Ovary (tissue), 9 donors: ENCODE measurements around the gene SUSD3. TPM values are rescaled to one million over a fixed set of nuclear protein-coding genes. Genes with fewer than 3 reads are reported as not detected.

Experiments
- DNase-seq, 5 donors: peaks; one replicate each; pipeline ENCODE4 v3.0.0-alpha.2; 2019 to 2020
- H3K27ac ChIP-seq, 2 donors: fragments of 200-600 bp; one replicate each; pipeline versions ENCODE4 v1.5.1 to v1.8.0; 2019 to 2022
- H3K27me3 ChIP-seq: fragments of 200-600 bp; one replicate; pipeline ENCODE4 v1.8.0; 2022
- H3K36me3 ChIP-seq: fragments of 200-600 bp; sonication (generic); one replicate; pipeline ENCODE4 v1.5.1; 2019
- H3K4me1 ChIP-seq: one replicate; pipeline ENCODE4 v1.8.1; 2013; ENCODE audit warnings: mild to moderate bottlenecking, moderate library complexity; ENCODE audit not compliant: insufficient read depth
- H3K4me3 ChIP-seq: fragments of 200-600 bp; sonication (generic); one replicate; pipeline ENCODE4 v1.5.1; 2017
- H3K9me3 ChIP-seq, 2 donors: fragments of 200-600 bp in 1 of 2; sonication (generic) in 1 of 2; one replicate each; pipeline versions ENCODE4 v1.5.1 to v1.8.1; 2013 to 2019; ENCODE audit warnings: mild to moderate bottlenecking in 1 of 2, moderate library complexity in 1 of 2
- EP300 ChIP-seq: sonication (generic); formaldehyde crosslinking; IDR thresholded peaks from one replicate; pipeline ENCODE4 v1.6.1; 2017; ENCODE audit warnings: antibody characterized with exemption
- POLR2A ChIP-seq: fragments of 450-650 bp; IDR thresholded peaks from one replicate; pipeline ENCODE4 v1.6.1; 2017; ENCODE audit warnings: antibody characterized with exemption, mild to moderate bottlenecking, moderate library complexity
- WGBS, 3 donors: extraction: QIAGEN DNeasy Blood & Tissue Kit in 1 of 3; methylation state at CpG; one replicate each; pipeline versions ENCODE4 v1.1.5 to v1.1.7; 2013 to 2017; 5-methylcytosine and 5-hydroxymethylcytosine counted together
- intact Hi-C, 4 donors: fragments of 100-400 bp; cut with DNase I; formaldehyde crosslinking; loops; one replicate each; pipeline versions ENCODE4 v1.11.0 to v1.15.1; 2022 to 2023
- polyA plus RNA-seq, 2 donors: library from polyadenylated mRNA; stranded (reverse); fragments of 200-250 nt in 1 of 2; fragments of 350-450 nt in 1 of 2; fragmentation: Illumina TruSeq in 1 of 2; extraction: RNeasy Lipid Tissue Mini Kit (QIAGEN cat#74804) in 1 of 2; gene quantifications; one replicate each; pipeline ENCODE4 v1.2.3, GENCODE V29; 2013 to 2014
- total RNA-seq, 7 donors: library from RNA; depleted of rRNA in 2 of 7; stranded (reverse); fragments of >200 nt in 2 of 7; fragmentation: NEBNext Ultra II Directional in 3 of 7; extraction: Animal tissue kit (Norgen Biotek cat#: 25700) in 3 of 7; gene quantifications; one replicate each; pipeline versions ENCODE4 v1.1.0 to v1.2.4, GENCODE V29; 2016 to 2023
- TF ChIP-seq, protein P1 (sequence below), 3 donors: fragments of 450-650 bp in 2 of 3; fragments of 200-600 bp in 1 of 3; IDR thresholded peaks; one replicate each; pipeline versions ENCODE4 v1.5.1 to v1.8.0; 2016 to 2022; ENCODE audit warnings: antibody characterized with exemption in 3 of 3, mild to moderate bottlenecking in 1 of 3
- donor health status: DM: no; HTN: no; CAD: no; lungs with moderate emphysema.
- donor health status: DM: no; HTN: no; CAD: no.
- donor health status: Bipolar disorder and iron deficiency.
- donor health status: DM: yes; HTN: yes; CAD: no.
- donor health status: DM: no; HTN: no; CAD: no.
- donor health status: DM: yes; HTN: yes; CAD: no.

The SUSD3 gene
- total and polyA plus RNA-seq, 9 donors, result 9.6 to 66.1 (median 42.4) TPM

- Histone ChIP-seq H3K36me3 (no peaks in the 10 kb centered on the region), H3K9me3 (no peaks in the 10 kb centered on the region), H3K4me3 (no peak overlapping the region), H3K27ac (peak overlapping the region in 1 of 2 donors; percentile 57), H3K27me3 (no peaks in the 10 kb centered on the region), H3K4me1 (peaks cover 14% of the 10 kb centered on the region)
- TF ChIP-seq, protein P1, sequence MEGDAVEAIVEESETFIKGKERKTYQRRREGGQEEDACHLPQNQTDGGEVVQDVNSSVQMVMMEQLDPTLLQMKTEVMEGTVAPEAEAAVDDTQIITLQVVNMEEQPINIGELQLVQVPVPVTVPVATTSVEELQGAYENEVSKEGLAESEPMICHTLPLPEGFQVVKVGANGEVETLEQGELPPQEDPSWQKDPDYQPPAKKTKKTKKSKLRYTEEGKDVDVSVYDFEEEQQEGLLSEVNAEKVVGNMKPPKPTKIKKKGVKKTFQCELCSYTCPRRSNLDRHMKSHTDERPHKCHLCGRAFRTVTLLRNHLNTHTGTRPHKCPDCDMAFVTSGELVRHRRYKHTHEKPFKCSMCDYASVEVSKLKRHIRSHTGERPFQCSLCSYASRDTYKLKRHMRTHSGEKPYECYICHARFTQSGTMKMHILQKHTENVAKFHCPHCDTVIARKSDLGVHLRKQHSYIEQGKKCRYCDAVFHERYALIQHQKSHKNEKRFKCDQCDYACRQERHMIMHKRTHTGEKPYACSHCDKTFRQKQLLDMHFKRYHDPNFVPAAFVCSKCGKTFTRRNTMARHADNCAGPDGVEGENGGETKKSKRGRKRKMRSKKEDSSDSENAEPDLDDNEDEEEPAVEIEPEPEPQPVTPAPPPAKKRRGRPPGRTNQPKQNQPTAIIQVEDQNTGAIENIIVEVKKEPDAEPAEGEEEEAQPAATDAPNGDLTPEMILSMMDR (IDR thresholded peaks at IDR 0.05), result no peak
- TF ChIP-seq EP300, result no peak
- TF ChIP-seq POLR2A, result no peak
- intact Hi-C loops, result no loop called here
- WGBS, 3 donors, result 58 to 78% (median 75%) methylated on average over 12 of the region's 12 CpGs
- DNase-seq, result no peak
Observed at GRCh38 chr9:93032545-93032944, 26.0 kb upstream of the SUSD3 start.

GRCh38 chr9:93033531-93033930 is 25.0 kb upstream of the SUSD3 start:
- Histone ChIP-seq H3K4me3 (no peak overlapping the region), H3K4me1 (peaks cover 14% of the 10 kb centered on the region), H3K36me3 (no peaks in the 10 kb centered on the region), H3K27ac (peak overlapping the region in 1 of 2 donors; percentile 57), H3K27me3 (no peaks in the 10 kb centered on the region), H3K9me3 (no peaks in the 10 kb centered on the region)
- 2 to 16% (median 6%) methylated on average over 6 of the region's 6 CpGs for WGBS, 3 donors
- DNase-seq, result peak in 1 of 5 donors; percentile 51
- no peak for TF ChIP-seq POLR2A
- TF ChIP-seq, protein P1 (IDR thresholded peaks at IDR 0.05), result no peak
- TF ChIP-seq EP300, result no peak
- intact Hi-C loops, result no loop called here

- no peaks in the 10 kb centered on the region for H3K27me3 ChIP-seq
- intact Hi-C loops, result no loop called here
- H3K4me3 ChIP-seq, result no peak overlapping the region
- no peaks in the 10 kb centered on the region for H3K9me3 ChIP-seq
- 92 to 93% (median 92%) methylated on average over 17 to 19 of the region's 19 CpGs for WGBS, 3 donors
- peaks cover 14% of the 10 kb centered on the region for H3K4me1 ChIP-seq
- H3K27ac ChIP-seq, result no peak overlapping the region
- H3K36me3 ChIP-seq, result no peaks in the 10 kb centered on the region
- TF ChIP-seq, protein P1 (IDR thresholded peaks at IDR 0.05), result no peak
- no peak for TF ChIP-seq EP300
- DNase-seq, result peak in 1 of 5 donors; percentile 14
Observed at GRCh38 chr9:93035106-93035660, 23.3 kb upstream of the SUSD3 start.

- no peaks in the 10 kb centered on the region for H3K27me3 ChIP-seq
- no peak for DNase-seq
- H3K9me3 ChIP-seq, result no peaks in the 10 kb centered on the region
- H3K4me3 ChIP-seq, result no peak overlapping the region
- no peaks in the 10 kb centered on the region for H3K36me3 ChIP-seq
- H3K4me1 ChIP-seq, result peaks cover 14% of the 10 kb centered on the region
- TF ChIP-seq POLR2A, result no peak
- TF ChIP-seq, protein P1 (IDR thresholded peaks at IDR 0.05), result no peak
- TF ChIP-seq EP300, result no peak
- 84 to 90% (median 87%) methylated on average over 13 of the region's 13 CpGs for WGBS, 3 donors
- intact Hi-C loops, result no loop called here
- H3K27ac ChIP-seq, result no peak overlapping the region
Observed at GRCh38 chr9:93035821-93036351, 22.6 kb upstream of the SUSD3 start.
